ENCODE data around the gene EPHA1.

GRCh38 chr7:143397710-143398530, 10.7 kb downstream of the EPHA1 start:
- TF ChIP-seq ZBTB48 (tag by site-specific recombination; IDR thresholded peaks at IDR 0.05) (no peak), TSHZ1 (tag by site-specific recombination; IDR thresholded peaks at IDR 0.05; ENCODE audit: borderline replicate concordance) (no peak), CTCF (tag by site-specific recombination; IDR thresholded peaks at IDR 0.05) (no peak), ZNF311 (tag by site-specific recombination; IDR thresholded peaks at IDR 0.05; ENCODE audit: borderline replicate concordance) (no peak), SP7 (tag by site-specific recombination; IDR thresholded peaks at IDR 0.05) (no peak), PRDM10 (tag by site-specific recombination; IDR thresholded peaks at IDR 0.05) (no peak), ZNF747 (tag by site-specific recombination; IDR thresholded peaks at IDR 0.05) (no peak), ZBTB21 (tag by site-specific recombination; IDR thresholded peaks at IDR 0.05) (no peak)

All from HEK293 (cell line).